ENCODE data around the gene NFKB1. TPM values are rescaled to one million over a fixed set of nuclear protein-coding genes. Genes with fewer than 3 reads are reported as not detected.
A peak's percentile ranks its signal among the peaks of the same experiment; 100 is the strongest.
"Not testable (repeated sequence)": the region's sequence is repeated elsewhere in the genome, so short reads cannot be mapped to it uniquely, and the experiment has no call there.

NFKB1 gene
- total and polyA plus RNA-seq, 2 experiments from 2014 or later: 15.5 to 26.6 TPM

DNA sequence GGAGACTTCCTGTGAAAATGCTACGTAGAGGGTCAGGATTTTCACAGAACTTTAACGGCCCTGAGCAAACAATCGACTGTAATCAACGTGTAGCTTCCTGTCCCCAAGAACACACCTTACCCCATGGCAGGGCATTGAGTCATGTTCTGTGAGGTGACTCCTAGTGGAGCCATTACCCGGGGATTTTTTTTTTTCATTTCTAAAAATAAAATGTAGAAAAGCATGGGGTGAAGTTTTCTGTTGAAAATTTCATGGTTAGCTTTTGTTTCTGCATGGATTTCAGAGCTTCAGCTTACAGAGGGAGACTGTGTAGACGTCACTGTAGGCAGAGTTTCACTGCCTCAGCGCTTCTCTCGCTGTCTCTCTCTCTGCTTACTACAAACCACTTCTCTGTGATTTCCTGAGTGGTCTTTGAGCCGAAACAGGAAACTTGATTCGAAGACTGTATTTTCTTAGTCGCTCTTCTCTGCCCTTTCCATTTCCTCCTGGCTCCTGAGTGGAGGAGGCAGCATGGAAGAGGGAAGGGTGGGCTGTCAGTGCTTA, 111.7 kb downstream of the NFKB1 start:
- Histone ChIP-seq H3K36me3 (peaks cover 40% of the 10 kb centered on the region), H3K27me3 (no peaks in the 10 kb centered on the region), H3K27ac (no peak overlapping the region), H3K4me1 (ENCODE audit: low read depth) (no peaks in the 10 kb centered on the region), H3K9me3 (ENCODE audit: low read depth) (no peaks in the 10 kb centered on the region), H3K4me3 (no peak overlapping the region)
- DNase-seq (ENCODE audit: low read depth in 1 of 2, low spot score in 1 of 2): no peak
- TF ChIP-seq, protein P1, sequence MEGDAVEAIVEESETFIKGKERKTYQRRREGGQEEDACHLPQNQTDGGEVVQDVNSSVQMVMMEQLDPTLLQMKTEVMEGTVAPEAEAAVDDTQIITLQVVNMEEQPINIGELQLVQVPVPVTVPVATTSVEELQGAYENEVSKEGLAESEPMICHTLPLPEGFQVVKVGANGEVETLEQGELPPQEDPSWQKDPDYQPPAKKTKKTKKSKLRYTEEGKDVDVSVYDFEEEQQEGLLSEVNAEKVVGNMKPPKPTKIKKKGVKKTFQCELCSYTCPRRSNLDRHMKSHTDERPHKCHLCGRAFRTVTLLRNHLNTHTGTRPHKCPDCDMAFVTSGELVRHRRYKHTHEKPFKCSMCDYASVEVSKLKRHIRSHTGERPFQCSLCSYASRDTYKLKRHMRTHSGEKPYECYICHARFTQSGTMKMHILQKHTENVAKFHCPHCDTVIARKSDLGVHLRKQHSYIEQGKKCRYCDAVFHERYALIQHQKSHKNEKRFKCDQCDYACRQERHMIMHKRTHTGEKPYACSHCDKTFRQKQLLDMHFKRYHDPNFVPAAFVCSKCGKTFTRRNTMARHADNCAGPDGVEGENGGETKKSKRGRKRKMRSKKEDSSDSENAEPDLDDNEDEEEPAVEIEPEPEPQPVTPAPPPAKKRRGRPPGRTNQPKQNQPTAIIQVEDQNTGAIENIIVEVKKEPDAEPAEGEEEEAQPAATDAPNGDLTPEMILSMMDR (IDR thresholded peaks at IDR 0.05; ENCODE audit: low read depth, low read length): no peak

DNA sequence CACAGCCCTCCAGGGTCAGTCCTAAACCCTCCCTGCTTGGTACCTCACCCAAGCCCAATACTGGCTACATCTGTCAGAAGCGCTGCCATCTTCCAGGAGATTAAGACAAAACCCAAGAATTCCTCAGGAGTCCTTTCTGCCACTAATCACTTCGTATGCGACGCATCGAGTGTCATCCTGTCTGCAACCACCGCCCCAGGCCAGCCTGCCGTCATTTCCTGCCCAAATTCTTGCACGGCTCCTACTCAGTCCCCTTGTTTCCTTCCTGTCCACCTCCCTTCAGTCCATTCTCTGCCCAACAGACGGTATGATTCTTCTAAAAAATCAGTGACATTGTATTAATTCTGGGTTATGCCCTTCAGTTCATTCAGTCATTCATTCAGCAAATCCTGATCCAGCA, 113.6 kb downstream of the NFKB1 start:
- no peak overlapping the region for H3K4me3 ChIP-seq
- H3K27me3 ChIP-seq: no peaks in the 10 kb centered on the region
- DNase-seq (ENCODE audit: low read depth in 1 of 2, low spot score in 1 of 2): no peak
- H3K27ac ChIP-seq: no peak overlapping the region
- peaks cover 33% of the 10 kb centered on the region for H3K36me3 ChIP-seq
- TF ChIP-seq, protein P1 (IDR thresholded peaks at IDR 0.05; ENCODE audit: low read depth, low read length): no peak
- H3K4me1 ChIP-seq (ENCODE audit: low read depth): no peaks in the 10 kb centered on the region
- H3K9me3 ChIP-seq (ENCODE audit: low read depth): no peaks in the 10 kb centered on the region

DNA sequence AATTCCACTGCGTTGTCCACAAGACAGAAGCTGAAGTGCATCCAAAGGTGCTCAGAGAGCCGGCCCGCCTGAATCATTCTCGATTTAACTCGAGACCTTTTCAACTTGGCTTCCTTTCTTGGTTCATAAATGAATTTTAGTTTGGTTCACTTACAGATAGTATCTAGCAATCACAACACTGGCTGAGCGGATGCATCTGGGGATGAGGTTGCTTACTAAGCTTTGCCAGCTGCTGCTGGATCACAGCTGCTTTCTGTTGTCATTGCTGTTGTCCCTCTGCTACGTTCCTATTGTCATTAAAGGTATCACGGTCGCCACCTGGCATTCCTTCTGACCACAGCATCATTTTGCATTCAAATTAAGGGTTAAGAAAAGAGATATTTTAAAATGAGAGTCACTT, 115.5 kb downstream of the NFKB1 start:
- Histone ChIP-seq H3K27ac (no peak overlapping the region), H3K27me3 (no peaks in the 10 kb centered on the region), H3K4me1 (ENCODE audit: low read depth) (peaks cover 12% of the 10 kb centered on the region), H3K4me3 (no peak overlapping the region), H3K36me3 (peaks cover 16% of the 10 kb centered on the region), H3K9me3 (ENCODE audit: low read depth) (no peaks in the 10 kb centered on the region)
- DNase-seq (ENCODE audit: low read depth in 1 of 2, low spot score in 1 of 2): no peak
- TF ChIP-seq, protein P1 (IDR thresholded peaks at IDR 0.05; ENCODE audit: low read depth, low read length): no peak

DNA sequence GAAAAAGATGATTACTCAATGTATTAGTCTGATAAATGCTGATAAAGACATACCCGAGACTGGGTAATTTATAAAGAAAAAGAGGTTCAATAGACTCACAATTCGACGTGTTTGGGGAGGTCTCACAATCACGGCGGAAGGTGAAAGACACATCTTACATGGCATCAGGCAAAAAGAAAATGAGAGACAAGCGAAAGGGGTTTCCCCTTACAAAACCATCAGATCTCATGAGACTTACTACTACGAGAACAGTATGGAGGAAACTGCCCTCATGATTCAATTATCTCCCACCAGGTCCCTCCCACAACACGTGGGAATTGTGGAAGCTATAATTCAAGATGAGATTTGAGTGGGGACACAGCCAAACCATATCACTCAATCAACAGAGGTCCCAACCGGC, 117.9 kb downstream of the NFKB1 start:
- not testable (repeated sequence) for H3K9me3 ChIP-seq (ENCODE audit: low read depth); H3K27me3 ChIP-seq; DNase-seq (ENCODE audit: low read depth in 1 of 2, low spot score in 1 of 2); H3K4me3 ChIP-seq; H3K27ac ChIP-seq; H3K36me3 ChIP-seq
- H3K4me1 ChIP-seq (ENCODE audit: low read depth): peaks cover 12% of the 10 kb centered on the region

DNA sequence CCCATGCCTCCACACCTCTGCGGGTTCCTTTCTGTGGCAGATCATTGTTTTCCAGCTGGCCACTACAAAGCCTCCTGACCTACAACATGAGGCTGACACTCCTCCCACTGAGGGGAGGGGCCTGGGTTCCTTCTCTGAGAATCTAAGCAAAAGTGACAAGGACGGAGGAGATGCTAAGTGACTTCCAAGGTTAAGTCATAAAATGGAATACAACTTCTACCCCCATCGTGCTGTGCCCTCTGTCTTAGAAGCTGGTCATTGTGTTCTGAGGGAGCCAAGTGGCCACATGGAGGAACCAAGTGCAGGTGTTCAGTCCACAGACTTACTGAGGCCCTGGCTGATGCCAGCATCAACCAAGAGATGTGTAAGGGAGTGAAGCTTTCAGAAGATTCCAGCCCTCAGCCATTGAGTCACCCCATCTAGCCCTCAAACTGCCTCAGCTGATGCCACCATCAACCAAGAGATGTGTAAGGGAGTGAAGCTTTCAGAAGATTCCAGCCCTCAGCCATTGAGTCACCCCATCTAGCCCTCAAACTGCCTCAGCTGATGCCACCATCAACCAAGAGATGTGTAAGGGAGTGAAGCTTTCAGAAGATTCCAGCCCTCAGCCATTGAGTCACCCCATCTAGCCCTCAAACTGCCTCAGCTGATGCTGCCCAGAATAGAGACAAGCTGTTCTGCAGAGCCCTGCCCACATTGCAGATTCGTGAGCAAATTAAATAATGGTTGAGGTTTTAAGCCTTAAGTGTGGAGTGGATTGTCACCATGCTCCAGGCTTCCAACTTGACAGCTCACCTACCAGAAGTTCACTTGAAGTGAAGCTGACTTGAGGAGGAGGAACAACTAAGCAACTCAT, 118.8 kb downstream of the NFKB1 start:
- not testable (repeated sequence) for H3K4me3 ChIP-seq; H3K9me3 ChIP-seq (ENCODE audit: low read depth); H3K36me3 ChIP-seq; DNase-seq (ENCODE audit: low read depth in 1 of 2, low spot score in 1 of 2); H3K27me3 ChIP-seq
- H3K4me1 ChIP-seq (ENCODE audit: low read depth): peaks cover 12% of the 10 kb centered on the region
- peak overlapping the region; percentile 81 for H3K27ac ChIP-seq

DNA sequence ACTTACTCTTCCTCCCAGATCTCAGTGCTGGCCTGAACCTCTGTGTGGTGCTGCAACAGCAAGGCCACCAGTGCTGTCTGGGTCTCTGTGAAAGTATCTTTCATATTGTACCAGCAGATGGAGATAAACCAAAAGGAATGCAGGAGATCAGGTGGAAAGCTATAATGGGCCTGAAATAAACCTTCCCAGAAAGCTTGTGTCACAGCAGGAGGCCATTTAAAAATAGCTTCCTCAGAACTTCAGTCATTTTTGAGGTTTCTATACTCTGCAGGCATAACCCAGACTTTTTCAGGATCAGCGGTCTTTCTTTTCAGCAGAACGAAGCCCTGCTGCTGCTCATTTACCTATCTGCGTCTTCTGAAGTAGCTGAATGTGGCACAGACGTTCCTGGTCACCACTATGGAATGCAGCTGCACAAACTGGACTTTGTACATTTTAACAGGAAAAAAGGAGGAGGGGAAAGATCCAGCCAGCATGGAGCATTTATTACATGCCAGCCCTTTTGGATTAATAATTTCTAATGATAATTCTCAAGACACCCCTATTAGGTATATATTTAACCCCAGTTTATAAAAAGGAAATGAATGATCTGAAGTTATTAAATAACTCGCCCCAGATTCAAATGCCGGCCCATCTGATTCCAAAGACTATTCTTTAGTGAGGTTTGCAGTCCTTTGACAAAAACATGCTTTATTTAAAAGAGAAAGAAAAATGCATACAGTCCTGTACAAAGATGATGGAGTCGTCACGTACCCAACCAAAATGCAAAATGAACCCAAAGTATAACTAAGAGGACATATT, 119.7 kb downstream of the NFKB1 start:
- no peaks in the 10 kb centered on the region for H3K9me3 ChIP-seq (ENCODE audit: low read depth)
- H3K27ac ChIP-seq: peak overlapping the region; percentile 81
- H3K4me3 ChIP-seq: no peak overlapping the region
- TF ChIP-seq, protein P1 (IDR thresholded peaks at IDR 0.05; ENCODE audit: low read depth, low read length): peak; percentile 48
- H3K4me1 ChIP-seq (ENCODE audit: low read depth): peaks cover 12% of the 10 kb centered on the region
- H3K27me3 ChIP-seq: no peaks in the 10 kb centered on the region
- peak; percentile 66 to 79 for DNase-seq (ENCODE audit: low read depth in 1 of 2, low spot score in 1 of 2)
- no peaks in the 10 kb centered on the region for H3K36me3 ChIP-seq
